H9 (cell line): Measurements from ENCODE around the gene CACNB2. TPM values are rescaled to one million over a fixed set of nuclear protein-coding genes. Genes with fewer than 3 reads are reported as not detected.

Experiments used
- DNase-seq: peaks from one replicate; pipeline ENCODE4 v3.0.0-alpha.2; 2017
- H2AFZ ChIP-seq: one replicate; pipeline ENCODE4 v1.6.1; 2013; ENCODE audit warnings: mild to moderate bottlenecking, low read length, control low read depth, moderate library complexity
- H2AK5ac ChIP-seq: 2 replicates; pipeline ENCODE4 v1.6.1; 2013; ENCODE audit warnings: low read length, control low read depth, mixed read lengths; ENCODE audit not compliant: insufficient read length
- H2BK120ac ChIP-seq: one replicate; pipeline ENCODE4 v1.6.1; 2013; ENCODE audit warnings: low read depth, mild to moderate bottlenecking, low read length, control low read depth, inconsistent platforms; ENCODE audit not compliant: poor library complexity, severe bottlenecking
- H2BK12ac ChIP-seq: 2 replicates; pipeline ENCODE4 v1.6.1; 2013; ENCODE audit warnings: low read length, control low read depth, mixed read lengths, low read depth; ENCODE audit not compliant: insufficient read length
- H2BK15ac ChIP-seq: 2 replicates; pipeline ENCODE4 v1.6.1; 2013; ENCODE audit warnings: low read depth, low read length, control low read depth
- H2BK20ac ChIP-seq: one replicate; pipeline ENCODE4 v1.6.1; 2013; ENCODE audit warnings: low read depth, mild to moderate bottlenecking, low read length, control low read depth, inconsistent platforms; ENCODE audit not compliant: poor library complexity, severe bottlenecking
- H2BK5ac ChIP-seq: 2 replicates; pipeline ENCODE4 v1.6.1; 2013; ENCODE audit warnings: low read length, control low read depth, mixed read lengths; ENCODE audit not compliant: insufficient read length
- H3K14ac ChIP-seq: 2 replicates; pipeline ENCODE4 v1.6.1; 2013; ENCODE audit warnings: low read length, control low read depth; ENCODE audit not compliant: insufficient read depth
- H3K18ac ChIP-seq: 2 replicates; pipeline ENCODE4 v1.6.1; 2013; ENCODE audit warnings: low read depth, mild to moderate bottlenecking, mixed read lengths, low read length, control low read depth; ENCODE audit not compliant: insufficient read length
- H3K23ac ChIP-seq: 2 replicates; pipeline ENCODE4 v1.6.1; 2013; ENCODE audit warnings: low read length, control low read depth, mixed read lengths, low read depth; ENCODE audit not compliant: insufficient read length
- H3K23me2 ChIP-seq: 2 replicates; pipeline ENCODE4 v1.6.1; 2013; ENCODE audit warnings: low read depth, mild to moderate bottlenecking, mixed read lengths, low read length, control low read depth; ENCODE audit not compliant: insufficient read length, poor library complexity, severe bottlenecking
- H3K27ac ChIP-seq: 2 replicates; pipeline ENCODE4 v1.5.1; 2013; ENCODE audit warnings: low read length, control low read depth, mixed read lengths, low read depth; ENCODE audit not compliant: insufficient read length
- H3K27me3 ChIP-seq: 2 replicates; pipeline ENCODE4 v1.6.1; 2013; ENCODE audit warnings: low read length, control low read depth, inconsistent platforms; ENCODE audit not compliant: insufficient read depth
- H3K4ac ChIP-seq: 2 replicates; pipeline ENCODE4 v1.6.1; 2013; ENCODE audit warnings: low read depth, mild to moderate bottlenecking, control low read depth, inconsistent platforms, low read length, moderate library complexity
- H3K4me1 ChIP-seq: 2 replicates; pipeline ENCODE4 v1.6.1; 2013; ENCODE audit warnings: low read length, control low read depth, inconsistent platforms; ENCODE audit not compliant: insufficient read depth
- H3K4me2 ChIP-seq: 2 replicates; pipeline ENCODE4 v1.6.1; 2013; ENCODE audit warnings: low read length, control low read depth, mixed read lengths; ENCODE audit not compliant: insufficient read length, insufficient read depth
- H3K56ac ChIP-seq: 2 replicates; pipeline ENCODE4 v1.6.1; 2013; ENCODE audit warnings: low read depth, mild to moderate bottlenecking, mixed read lengths, low read length, control low read depth; ENCODE audit not compliant: insufficient read length
- H3K79me1 ChIP-seq: 2 replicates; pipeline ENCODE4 v1.6.1; 2013; ENCODE audit warnings: low read depth, mild to moderate bottlenecking, moderate library complexity, low read length, control low read depth, inconsistent platforms; ENCODE audit not compliant: insufficient read depth, poor library complexity, severe bottlenecking
- H3K79me2 ChIP-seq: 2 replicates; pipeline ENCODE4 v1.6.1; 2013; ENCODE audit warnings: low read length, control low read depth, inconsistent platforms; ENCODE audit not compliant: insufficient read depth
- H3K9ac ChIP-seq: 2 replicates; pipeline ENCODE4 v1.6.1; 2013; ENCODE audit warnings: low read length, control low read depth, mixed read lengths; ENCODE audit not compliant: insufficient read length; ENCODE audit errors: extremely low read depth
- H3K9me3 ChIP-seq: one replicate; pipeline ENCODE4 v1.6.1; 2013; ENCODE audit warnings: low read depth, low read length, inconsistent platforms; ENCODE audit not compliant: control insufficient read depth
- H3T11ph ChIP-seq: one replicate; pipeline ENCODE4 v1.6.1; 2013; ENCODE audit warnings: mild to moderate bottlenecking, low read length, control low read depth, inconsistent platforms
- H4K20me1 ChIP-seq: one replicate; pipeline ENCODE4 v1.6.1; 2013; ENCODE audit not compliant: control insufficient read depth, insufficient read length, insufficient read depth
- H4K5ac ChIP-seq: 2 replicates; pipeline ENCODE4 v1.6.1; 2013; ENCODE audit warnings: low read depth, mild to moderate bottlenecking, mixed read lengths, low read length, control low read depth; ENCODE audit not compliant: insufficient read length
- H4K8ac ChIP-seq: replicated peaks from 2 replicates; pipeline ENCODE4 v1.6.1; 2013; ENCODE audit warnings: low read length, control low read depth, mixed read lengths, low read depth; ENCODE audit not compliant: insufficient read length
- H4K91ac ChIP-seq: 2 replicates; pipeline ENCODE4 v1.6.1; 2013; ENCODE audit warnings: low read depth, mild to moderate bottlenecking, moderate library complexity, mixed read lengths, low read length, control low read depth; ENCODE audit not compliant: insufficient read length
- H3K27ac Mint-ChIP-seq, 3 experiments: 2 replicates in 2 of 3; 3 replicates in 1 of 3; pipeline ENCODE4 v1.8.0; 2020 to 2021; ENCODE audit warnings: mixed read lengths in 3 of 3, mild to moderate bottlenecking in 1 of 3, moderate library complexity in 1 of 3
- H3K27me3 Mint-ChIP-seq: 2 replicates; pipeline ENCODE4 v1.8.0; 2021; ENCODE audit warnings: low read depth, mild to moderate bottlenecking, moderate library complexity, mixed read lengths
- H3K36me3 Mint-ChIP-seq, 3 experiments: 2 replicates in 2 of 3; 3 replicates in 1 of 3; pipeline ENCODE4 v1.8.0; 2020 to 2021; ENCODE audit warnings: low read depth in 3 of 3, mixed read lengths in 3 of 3; ENCODE audit not compliant: insufficient read depth in 1 of 3
- H3K4me1 Mint-ChIP-seq, 2 experiments: 2 replicates each; pipeline ENCODE4 v1.8.0; 2020; ENCODE audit warnings: mixed read lengths in 2 of 2
- H3K4me3 Mint-ChIP-seq, 2 experiments: 2 replicates in 1 of 2; 3 replicates in 1 of 2; pipeline ENCODE4 v1.8.0; 2020 to 2021; ENCODE audit warnings: mild to moderate bottlenecking in 2 of 2, mixed read lengths in 2 of 2, moderate library complexity in 1 of 2
- H3K9me3 Mint-ChIP-seq, 2 experiments: 2 replicates in 1 of 2; 3 replicates in 1 of 2; pipeline ENCODE4 v1.8.0; 2020; ENCODE audit warnings: mild to moderate bottlenecking in 2 of 2, mixed read lengths in 2 of 2, moderate library complexity in 1 of 2
- CTCF ChIP-seq: fragments of 200-600 bp; sonication (generic); conservative IDR thresholded peaks from 3 replicates; pipeline ENCODE4 v1.8.0; 2021; ENCODE audit warnings: antibody characterized with exemption, mild to moderate bottlenecking
- WGBS: extraction: QIAGEN DNeasy Blood & Tissue Kit; methylation state at CpG from one replicate; pipeline ENCODE4 v1.1.7; 2013; ENCODE audit warnings: missing lambda C conversion rate, low lambda C conversion rate, mixed read lengths; ENCODE audit not compliant: insufficient read length; ENCODE audit errors: extremely low coverage; 5-methylcytosine and 5-hydroxymethylcytosine counted together
- total RNA-seq: library from RNA; stranded (reverse); gene quantifications from 2 replicates; pipeline ENCODE4 v1.2.1, GENCODE V29; 2021

The CACNB2 gene
- total RNA-seq, 1 experiment from 2014 or later, result 2.6 TPM

- Histone ChIP-seq H2BK20ac (no peak overlapping the region), H2BK5ac (no peak overlapping the region), H2BK120ac (no peak overlapping the region), H3K27ac (no peak overlapping the region), H3K4me2 (no peak overlapping the region), H3K4me1 (no peaks in the 10 kb centered on the region), H4K8ac (no peak overlapping the region), H3T11ph (no peak overlapping the region), H2AFZ (no peak overlapping the region), H4K91ac (no peak overlapping the region), H2BK15ac (no peak overlapping the region), H2BK12ac (no peak overlapping the region), H3K23ac (no peak overlapping the region), H3K79me1 (no peaks in the 10 kb centered on the region), H3K4ac (no peak overlapping the region), H3K14ac (no peak overlapping the region), H3K18ac (no peak overlapping the region), H3K23me2 (no peaks in the 10 kb centered on the region), H2AK5ac (no peak overlapping the region), H3K56ac (no peak overlapping the region), H3K79me2 (no peaks in the 10 kb centered on the region), H3K27me3 (no peaks in the 10 kb centered on the region), H4K5ac (no peak overlapping the region), H4K20me1 (no peaks in the 10 kb centered on the region), H3K9me3 (no peaks in the 10 kb centered on the region), H3K9ac (no peak overlapping the region)
- Mint-ChIP-seq H3K27me3 (no peaks in the 10 kb centered on the region), H3K4me1 (peaks cover 0 to 3% of the 10 kb centered on the region in 2 experiments; a peak in 1 of 4 replicates), H3K27ac (peak overlapping the region in 1 of 3 experiments; percentile 43; a peak in 1 of 7 replicates), H3K36me3 (no peaks in the 10 kb centered on the region; a peak in 1 of 7 replicates), H3K9me3 (no peaks in the 10 kb centered on the region), H3K4me3 (no peak overlapping the region)
- no CpG with 5 or more reads among the region's 4 CpGs for WGBS
- DNase-seq, result no peak
- no peak for TF ChIP-seq CTCF
These were observed 350.5 kb downstream of the CACNB2 start for GRCh38 chr10:18490755-18491154.
